H1 (cell line): ENCODE data around the gene LYRM4.
"Not testable (repeated sequence)": the region's sequence is repeated elsewhere in the genome, so short reads cannot be mapped to it uniquely, and the experiment has no call there.

Experiments
- CEBPB ChIP-seq: IDR thresholded peaks from 2 replicates; pipeline ENCODE4 v1.6.1; 2012; ENCODE audit warnings: low read depth, low read length
- CTCF ChIP-seq, 3 experiments: IDR thresholded peaks; 1 replicate in 2 of 3; 2 replicates in 1 of 3; pipeline versions ENCODE4 v1.5.1 to v1.6.1; 2011; ENCODE audit warnings: low read length in 3 of 3, mild to moderate bottlenecking in 3 of 3, inconsistent platforms in 2 of 3, low read depth in 1 of 3, moderate library complexity in 1 of 3; ENCODE audit not compliant: insufficient read depth in 1 of 3; ENCODE audit errors: control extremely low read depth in 1 of 3
- EP300 ChIP-seq, 2 experiments: IDR thresholded peaks; 1 replicate in 1 of 2; 2 replicates in 1 of 2; pipeline ENCODE4 v1.6.1; 2011 to 2012; ENCODE audit warnings: low read depth in 2 of 2, low read length in 2 of 2, mild to moderate bottlenecking in 2 of 2, borderline replicate concordance in 1 of 2, inconsistent platforms in 1 of 2, moderate library complexity in 1 of 2
- EZH2 ChIP-seq: fragments of 200-600 bp; sonication (generic); IDR thresholded peaks from 2 replicates; pipeline ENCODE4 v1.7.1; 2012; ENCODE audit warnings: low read depth, mild to moderate bottlenecking, moderate library complexity, low read length, inconsistent platforms; ENCODE audit not compliant: severe bottlenecking
- GABPA ChIP-seq: IDR thresholded peaks from 2 replicates; pipeline ENCODE4 v1.6.1; 2011; ENCODE audit warnings: mild to moderate bottlenecking, low read length, moderate library complexity, borderline replicate concordance; ENCODE audit not compliant: insufficient read depth
- HDAC6 ChIP-seq: IDR thresholded peaks from one replicate; pipeline ENCODE4 v1.7.1; 2012; ENCODE audit warnings: low read depth, mild to moderate bottlenecking, inconsistent platforms, low read length, moderate library complexity
- MAX ChIP-seq: IDR thresholded peaks from 2 replicates; pipeline ENCODE4 v1.6.1; 2012; ENCODE audit warnings: inconsistent platforms
- POLR2A ChIP-seq, 2 experiments: IDR thresholded peaks; 1 replicate in 1 of 2; 2 replicates in 1 of 2; pipeline ENCODE4 v1.6.1; 2011; ENCODE audit warnings: low read depth in 2 of 2, low read length in 2 of 2, mild to moderate bottlenecking in 2 of 2; ENCODE audit errors: control extremely low read depth in 1 of 2
- RAD21 ChIP-seq, 2 experiments: IDR thresholded peaks in 1 of 2; conservative IDR thresholded peaks in 1 of 2; 2 replicates each; pipeline ENCODE4 v1.6.1; 2011; ENCODE audit warnings: low read depth in 2 of 2, low read length in 2 of 2, improper control_type of control experiment in 1 of 2, inconsistent platforms in 1 of 2, mild to moderate bottlenecking in 1 of 2, moderate library complexity in 1 of 2
- SP4 ChIP-seq: IDR thresholded peaks from 2 replicates; pipeline ENCODE4 v1.6.1; 2012; ENCODE audit warnings: low read length, inconsistent platforms
- SRF ChIP-seq: IDR thresholded peaks from 2 replicates; pipeline ENCODE4 v1.6.1; 2011; ENCODE audit warnings: mild to moderate bottlenecking, low read depth, low read length, moderate library complexity
- USF2 ChIP-seq: IDR thresholded peaks from 2 replicates; pipeline ENCODE4 v1.6.1; 2011; ENCODE audit warnings: low read length, improper control_type of control experiment

- TF ChIP-seq POLR2A (IDR thresholded peaks at IDR 0.05; ENCODE audit: control extremely low read depth in 1 of 2, low read depth in 2 of 2, low read length in 2 of 2); CEBPB; USF2; EP300 (IDR thresholded peaks at IDR 0.05; ENCODE audit: borderline replicate concordance in 1 of 2, low read depth in 2 of 2, low read length in 2 of 2); HDAC6; GABPA; EZH2; MAX; SRF; RAD21 (IDR thresholded peaks at IDR 0.05 in 1 of 2, conservative IDR thresholded peaks at IDR 0.05 in 1 of 2; ENCODE audit: low read depth in 2 of 2, low read length in 2 of 2); CTCF (IDR thresholded peaks at IDR 0.05; ENCODE audit: control extremely low read depth in 1 of 3, insufficient read depth in 1 of 3, low read depth in 1 of 3, low read length in 3 of 3); SP4: not testable (repeated sequence)
These were observed 200.3 kb downstream of the LYRM4 start for GRCh38 chr6:5060439-5060838.
